ENCODE results near the gene HNF4A.

Gene HNF4A

GRCh38 chr20:44477151-44477550, 121.7 kb downstream of the HNF4A start:
- TF ChIP-seq CTCF (IDR thresholded peaks at IDR 0.05; ENCODE audit: low read depth, low read length): no peak
- no peak for DNase-seq (ENCODE audit: low read depth in 2 of 2)
- H3K4me3 ChIP-seq (replicated peaks in 1 of 2; ENCODE audit: low read depth in 2 of 2, low read length in 2 of 2): peak overlapping the region in 1 of 2 donors; percentile 97

- TF ChIP-seq CTCF (IDR thresholded peaks at IDR 0.05; ENCODE audit: low read depth, low read length): no peak
- no peak overlapping the region for H3K4me3 ChIP-seq (replicated peaks in 1 of 2; ENCODE audit: low read depth in 2 of 2, low read length in 2 of 2)
- no peak for DNase-seq (ENCODE audit: low read depth in 2 of 2)
Measured at GRCh38 chr20:44478206-44478605, 122.7 kb downstream of the HNF4A start.

- no peak overlapping the region for H3K4me3 ChIP-seq (replicated peaks in 1 of 2; ENCODE audit: low read depth in 2 of 2, low read length in 2 of 2)
- DNase-seq (ENCODE audit: low read depth in 2 of 2): no peak
- TF ChIP-seq CTCF (IDR thresholded peaks at IDR 0.05; ENCODE audit: low read depth, low read length): no peak
Measured at GRCh38 chr20:44479643-44480042, 124.1 kb downstream of the HNF4A start.

- DNase-seq (ENCODE audit: low read depth in 2 of 2): no peak
- H3K4me3 ChIP-seq (replicated peaks in 1 of 2; ENCODE audit: low read depth in 2 of 2, low read length in 2 of 2): no peak overlapping the region
- TF ChIP-seq CTCF (IDR thresholded peaks at IDR 0.05; ENCODE audit: low read depth, low read length): no peak
Measured at GRCh38 chr20:44480097-44480496, 124.6 kb downstream of the HNF4A start.

GRCh38 chr20:44481719-44482416, 126.4 kb downstream of the HNF4A start:
- no peak for DNase-seq (ENCODE audit: low read depth in 2 of 2)
- no peak overlapping the region for H3K4me3 ChIP-seq (replicated peaks in 1 of 2; ENCODE audit: low read depth in 2 of 2, low read length in 2 of 2)
- no peak for TF ChIP-seq CTCF (IDR thresholded peaks at IDR 0.05; ENCODE audit: low read depth, low read length)

- no peak overlapping the region for H3K4me3 ChIP-seq (replicated peaks in 1 of 2; ENCODE audit: low read depth in 2 of 2, low read length in 2 of 2)
- TF ChIP-seq CTCF (IDR thresholded peaks at IDR 0.05; ENCODE audit: low read depth, low read length): no peak
- no peak for DNase-seq (ENCODE audit: low read depth in 2 of 2)
Measured at GRCh38 chr20:44483112-44483511, 127.6 kb downstream of the HNF4A start.

Data from cardiac fibroblast (primary cell).